GM12892 (cell line): ENCODE results near the gene BANP.
"Not testable (repeated sequence)": the region's sequence is repeated elsewhere in the genome, so short reads cannot be mapped to it uniquely, and the experiment has no call there.

Experiments
- DNase-seq: peaks from one replicate; pipeline ENCODE4 v3.0.0; 2011; ENCODE audit not compliant: insufficient read length
- FAIRE-seq: peaks from 2 replicates; lab custom pipeline; 2011; peaks lifted over from hg19 to GRCh38; lab: Jason Lieb, UNC
- POLR2A ChIP-seq: IDR thresholded peaks from 2 replicates; pipeline ENCODE4 v1.6.1; 2011; ENCODE audit warnings: low read depth, low read length, control low read depth
- POLR2AphosphoS5 ChIP-seq: IDR thresholded peaks from 2 replicates; pipeline ENCODE4 v1.6.1; 2011; ENCODE audit warnings: low read depth, low read length, control low read depth
- TAF1 ChIP-seq: IDR thresholded peaks from 2 replicates; pipeline ENCODE4 v1.6.1; 2011; ENCODE audit warnings: low read depth, mild to moderate bottlenecking, control low read depth, low read length, borderline replicate concordance

BANP gene

GRCh38 chr16:88093556-88094252 is 142.5 kb downstream of the BANP start:
- DNase-seq, FAIRE-seq: not testable (repeated sequence)

- DNase-seq, FAIRE-seq: not testable (repeated sequence)
These were observed 143.0 kb downstream of the BANP start for GRCh38 chr16:88094253-88094575.

GRCh38 chr16:88094900-88095299 is 143.7 kb downstream of the BANP start:
- not testable (repeated sequence) for DNase-seq, FAIRE-seq

- FAIRE-seq, result not testable (repeated sequence)
These were observed 145.4 kb downstream of the BANP start for GRCh38 chr16:88096659-88097058.

GRCh38 chr16:88098731-88099562 is 147.7 kb downstream of the BANP start:
- FAIRE-seq, result peak; percentile 48
- DNase-seq, result not testable (repeated sequence)

More at GRCh38 chr16:88096659-88097058, 145.4 kb downstream of the BANP start:
- DNase-seq, result not testable (repeated sequence)

- no peak for DNase-seq
- TF ChIP-seq POLR2A (no peak), POLR2AphosphoS5 (no peak), TAF1 (no peak)
- FAIRE-seq, result no peak
These were observed 148.3 kb downstream of the BANP start for GRCh38 chr16:88099563-88099890.

GRCh38 chr16:88099956-88100355 is 148.7 kb downstream of the BANP start:
- not testable (repeated sequence) for DNase-seq, FAIRE-seq

GRCh38 chr16:88100801-88101622 is 149.8 kb downstream of the BANP start:
- not testable (repeated sequence) for DNase-seq, FAIRE-seq

- DNase-seq, FAIRE-seq: not testable (repeated sequence)
These were observed 150.4 kb downstream of the BANP start for GRCh38 chr16:88101623-88102105.

GRCh38 chr16:88102597-88102996 is 151.4 kb downstream of the BANP start:
- FAIRE-seq (no peak), DNase-seq (no peak)
- TF ChIP-seq POLR2AphosphoS5, result no peak
- no peak for TF ChIP-seq TAF1
- no peak for TF ChIP-seq POLR2A

GRCh38 chr16:88103011-88103410 is 151.8 kb downstream of the BANP start:
- DNase-seq (no peak), FAIRE-seq (no peak)
- TF ChIP-seq POLR2AphosphoS5 (no peak), TAF1 (no peak), POLR2A (no peak)

GRCh38 chr16:88103581-88104188 is 152.5 kb downstream of the BANP start:
- TF ChIP-seq POLR2A, result no peak
- no peak for TF ChIP-seq POLR2AphosphoS5
- TF ChIP-seq TAF1, result no peak
- FAIRE-seq (no peak), DNase-seq (no peak)

- DNase-seq, FAIRE-seq: not testable (repeated sequence)
These were observed 153.1 kb downstream of the BANP start for GRCh38 chr16:88104363-88104762.

- not testable (repeated sequence) for DNase-seq, FAIRE-seq
These were observed 154.4 kb downstream of the BANP start for GRCh38 chr16:88105574-88106140.

GRCh38 chr16:88106566-88106965 is 155.3 kb downstream of the BANP start:
- DNase-seq, result not testable (repeated sequence)
- peak; percentile 17 for FAIRE-seq
